ENCODE data around the gene ZNG1F.
"Not testable (repeated sequence)": the region's sequence is repeated elsewhere in the genome, so short reads cannot be mapped to it uniquely, and the experiment has no call there.

ZNG1F gene

DNA sequence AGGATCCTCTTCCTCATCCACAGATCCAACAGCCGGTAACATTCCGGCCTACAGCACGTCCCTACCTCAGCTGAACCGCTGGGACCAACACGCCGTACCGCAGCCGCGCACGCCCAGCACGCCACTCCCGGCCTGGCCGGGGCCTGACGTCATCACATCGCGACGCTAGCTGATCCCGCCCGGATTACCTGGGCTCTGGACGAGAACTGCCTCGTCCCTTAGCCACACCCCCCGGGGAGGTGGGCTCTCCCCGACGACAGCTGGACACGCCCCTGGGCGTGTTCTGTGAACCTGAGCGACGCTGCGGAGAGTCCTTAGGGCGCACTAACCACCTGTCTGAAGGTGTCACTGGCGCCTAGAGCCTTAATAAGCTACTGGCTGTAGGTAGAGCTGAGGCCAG lies at the start of gene ZNG1F:
Gene ZNG1F, minus strand, starts transcription at position 101 of the 400 bp plus-strand sequence. Its CDS starts 59 bp downstream, at position 42.
- DNase-seq (ENCODE audit: low read depth): not testable (repeated sequence)

GRCh38 chr9:41237110-41237749 lies 48.1 kb upstream of the ZNG1F start:
- not testable (repeated sequence) for DNase-seq (ENCODE audit: low read depth)

DNA sequence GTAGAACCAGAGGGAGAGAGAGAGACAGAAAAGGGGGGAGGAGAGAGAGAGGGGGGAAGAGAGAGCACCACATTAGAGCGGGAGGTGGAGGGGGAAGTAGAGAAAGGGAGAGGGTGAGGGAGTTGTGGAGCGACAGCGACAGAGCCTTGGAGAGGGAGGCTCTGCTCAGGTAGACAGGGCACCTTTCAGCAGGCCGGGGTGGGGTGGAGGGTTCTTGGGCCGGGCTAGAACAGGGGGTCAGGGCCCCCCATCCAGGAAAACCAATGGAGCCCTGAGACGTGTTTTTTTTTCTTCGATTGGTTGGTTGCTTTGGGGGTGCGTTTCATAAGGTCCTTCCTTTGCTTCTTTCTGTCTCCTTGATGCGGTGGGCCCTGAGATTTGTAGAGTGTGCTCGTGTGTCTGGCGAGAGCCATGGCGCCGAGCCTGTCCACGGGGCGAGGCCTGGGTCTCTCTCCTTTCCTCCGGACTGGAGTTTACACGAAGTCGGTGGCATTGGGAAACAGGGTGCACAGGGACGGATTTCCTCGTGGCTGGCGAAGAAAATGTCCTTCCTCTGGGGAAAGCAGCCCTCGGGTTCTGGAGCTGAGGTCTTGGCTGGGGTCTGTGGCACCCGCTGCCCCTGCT lies 47.5 kb upstream of the ZNG1F start:
- not testable (repeated sequence) for DNase-seq (ENCODE audit: low read depth)

DNA sequence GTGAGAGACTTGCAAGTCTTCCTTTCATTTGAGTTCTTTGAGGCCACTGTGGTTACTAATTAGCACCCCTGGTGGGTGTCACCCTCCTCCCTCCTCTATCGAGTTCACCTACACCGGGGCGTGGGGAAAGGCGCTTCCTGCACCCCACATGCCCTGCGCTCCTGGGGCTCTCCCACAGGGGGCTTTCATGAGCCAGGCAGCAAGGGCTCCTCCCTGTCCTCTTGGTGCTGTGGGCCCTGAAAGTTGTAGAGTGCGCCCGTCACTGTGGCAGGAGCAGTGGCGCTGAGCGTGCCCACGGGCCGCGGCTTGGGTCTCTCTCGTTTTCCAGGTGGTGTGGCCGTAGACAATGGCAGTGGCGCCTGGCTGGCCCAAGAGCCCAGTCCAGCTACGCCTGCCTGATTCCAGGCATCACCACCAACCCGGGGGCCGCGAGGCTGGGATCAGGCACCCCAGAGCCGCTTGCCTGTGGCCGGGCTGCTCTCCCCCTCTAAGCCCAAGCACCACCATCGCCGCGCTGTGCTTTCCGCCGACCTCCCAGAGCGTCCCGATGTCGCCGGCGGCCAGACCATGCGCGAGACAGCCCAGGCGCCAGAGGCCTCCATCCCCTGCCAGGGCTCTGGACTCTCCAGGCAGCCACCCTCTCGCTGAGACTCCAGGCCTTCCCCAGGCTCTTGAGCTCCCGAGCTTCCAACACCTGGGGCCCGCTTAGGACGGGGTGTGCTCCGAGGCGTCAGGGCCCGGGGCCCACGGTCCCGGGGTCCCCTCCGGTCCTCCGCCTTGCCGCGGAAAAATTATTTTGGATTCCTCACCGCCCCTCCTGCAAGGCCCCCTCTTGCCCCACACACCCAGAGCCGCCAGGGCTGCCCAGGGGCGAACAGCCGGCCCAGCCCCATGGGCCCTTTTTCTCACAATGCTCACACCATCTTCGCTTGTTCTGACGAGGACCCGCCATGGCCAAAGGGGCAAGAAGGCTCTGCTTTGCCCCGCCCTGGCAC lies 46.0 kb upstream of the ZNG1F start:
- DNase-seq (ENCODE audit: low read depth): not testable (repeated sequence)

- DNase-seq (ENCODE audit: low read depth): not testable (repeated sequence)
Observed at GRCh38 chr9:41234221-41234620, 45.1 kb upstream of the ZNG1F start.

GRCh38 chr9:41232326-41232725 lies 43.2 kb upstream of the ZNG1F start:
- DNase-seq (ENCODE audit: low read depth): not testable (repeated sequence)

- DNase-seq (ENCODE audit: low read depth): not testable (repeated sequence)
Observed at GRCh38 chr9:41230418-41230817, 41.3 kb upstream of the ZNG1F start.

DNA sequence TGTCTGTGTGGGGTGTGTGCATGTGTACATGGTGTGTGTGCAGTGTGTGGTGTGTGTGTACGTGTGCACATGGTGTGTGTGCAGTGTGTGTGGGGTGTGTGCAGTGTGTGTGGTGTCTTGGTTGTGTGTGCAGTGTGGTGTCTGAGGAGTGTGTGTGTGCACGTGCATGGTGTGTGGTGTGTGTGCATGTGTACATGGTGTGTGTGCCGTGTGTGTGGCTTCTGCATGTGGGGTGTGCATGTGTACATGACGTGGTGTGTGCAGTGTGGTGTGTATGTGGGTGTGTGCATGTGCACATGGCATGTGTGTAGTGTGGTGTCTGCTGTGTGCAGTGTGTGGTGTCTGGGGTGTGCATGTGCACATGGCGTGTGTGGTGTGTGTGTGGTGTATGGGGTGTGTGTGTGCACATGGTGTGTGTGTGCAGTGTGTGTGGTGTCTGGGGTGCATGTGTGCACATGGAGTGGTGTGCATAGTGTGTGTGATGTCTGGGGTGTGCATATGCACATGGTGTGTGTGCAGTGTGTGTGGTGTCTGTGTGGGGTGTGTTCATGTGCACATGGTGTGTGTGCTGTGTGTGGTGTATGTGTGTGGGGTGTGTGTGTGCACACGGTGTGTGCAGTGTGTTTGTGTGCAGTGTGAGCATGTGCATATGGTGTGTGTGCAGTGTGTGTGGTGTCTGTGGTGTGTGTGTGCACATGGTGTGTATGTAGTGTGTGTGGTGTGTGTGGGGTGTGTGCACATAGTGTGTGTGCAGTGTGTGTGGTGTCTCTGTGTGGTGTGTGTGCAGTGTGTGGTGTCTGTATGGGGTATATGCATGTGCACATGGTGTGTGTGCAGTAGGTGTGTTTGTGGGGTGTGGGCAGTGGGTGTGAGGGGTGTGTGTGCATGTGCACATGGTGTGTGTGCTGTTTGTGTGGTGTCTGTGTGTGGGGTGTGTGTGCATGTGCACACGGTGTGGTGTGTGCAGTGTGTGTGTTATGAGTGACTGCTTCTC lies 40.6 kb upstream of the ZNG1F start:
- no peak for DNase-seq (ENCODE audit: low read depth)

GRCh38 chr9:41219831-41220230 lies 30.7 kb upstream of the ZNG1F start:
- not testable (repeated sequence) for DNase-seq (ENCODE audit: low read depth)

DNA sequence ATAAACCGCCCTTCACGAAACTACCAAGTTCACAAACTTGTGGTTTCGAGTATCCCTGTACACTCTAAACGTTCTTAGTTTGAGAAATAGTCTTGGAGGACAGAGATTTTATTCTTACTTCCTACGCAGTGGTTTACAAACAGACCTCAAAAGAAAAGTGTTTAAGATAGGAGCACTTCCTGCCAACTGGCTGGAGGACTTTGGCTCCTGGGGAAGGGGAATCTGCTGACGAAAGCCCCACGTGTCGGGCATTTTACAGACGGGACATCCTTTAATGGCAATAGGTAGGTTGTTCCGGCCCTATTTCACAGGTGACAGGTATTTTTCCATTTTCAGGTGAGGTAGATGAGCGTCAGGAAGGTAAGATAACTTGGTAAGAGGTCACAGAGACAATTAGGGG lies 678 bp downstream of the ZNG1F start:
- DNase-seq (ENCODE audit: low read depth): not testable (repeated sequence)

DNA sequence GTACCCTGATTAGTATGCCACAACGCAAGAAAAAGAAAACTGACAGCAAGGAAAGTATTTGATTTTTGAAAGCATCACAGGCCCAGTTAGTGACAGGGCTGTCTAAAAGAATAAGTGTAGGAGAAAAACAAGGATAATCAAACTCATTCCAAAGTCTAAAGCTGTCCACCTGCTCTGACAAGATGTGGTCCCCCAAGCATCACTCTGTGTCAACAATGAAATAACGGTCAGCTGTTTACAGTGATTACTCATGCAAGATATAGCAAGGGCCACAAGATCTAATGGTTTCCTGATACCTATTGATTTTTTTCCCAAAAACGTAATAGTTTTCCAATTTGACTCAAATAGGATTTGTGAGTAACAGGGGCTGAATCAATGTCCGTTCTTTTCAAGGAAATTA lies 14.1 kb downstream of the ZNG1F start:
- not testable (repeated sequence) for DNase-seq (ENCODE audit: low read depth)

DNA sequence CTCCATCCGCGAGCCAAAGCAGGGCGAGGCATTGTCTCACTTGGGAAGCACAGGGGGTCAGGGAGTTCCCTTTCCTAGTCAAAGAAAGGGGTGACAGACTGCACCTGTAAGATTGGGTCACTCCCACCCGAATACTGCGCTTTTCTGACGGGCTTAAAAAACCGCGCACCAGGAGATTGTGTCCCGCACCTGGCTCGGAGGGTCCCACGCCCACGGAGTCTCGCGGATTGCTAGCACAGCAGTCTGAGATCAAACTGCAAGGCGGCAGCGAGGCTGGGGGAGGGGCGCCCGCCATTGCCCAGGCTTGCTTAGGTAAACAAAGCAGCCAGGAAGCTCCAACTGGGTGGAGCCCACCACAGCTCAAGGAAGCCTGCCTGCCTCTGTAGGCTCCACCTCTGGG lies 39.0 kb downstream of the ZNG1F start:
- not testable (repeated sequence) for DNase-seq (ENCODE audit: low read depth)

GRCh38 chr9:41141878-41142277 lies 47.2 kb downstream of the ZNG1F start:
- not testable (repeated sequence) for DNase-seq (ENCODE audit: low read depth)

DNA sequence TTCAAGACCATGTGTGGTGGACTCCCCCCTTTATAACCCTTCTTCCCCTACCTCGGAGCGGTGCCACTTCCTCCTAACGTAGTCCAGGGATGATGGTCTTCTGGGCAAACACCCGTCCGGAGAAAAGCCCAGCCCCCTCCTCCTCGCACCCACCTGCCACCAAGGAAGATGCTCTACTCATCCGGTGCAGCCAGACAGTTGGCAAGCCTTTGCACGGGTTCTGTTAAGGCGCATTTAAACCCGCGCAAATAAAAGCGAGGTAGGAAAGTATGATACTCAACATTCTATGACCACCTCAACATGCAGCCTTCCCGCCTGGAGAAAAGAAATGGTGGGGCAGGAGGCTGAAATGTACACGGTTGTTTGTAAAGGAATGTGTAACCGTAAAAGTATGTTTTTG lies 60.5 kb downstream of the ZNG1F start, which contains the start of gene FOXD4L6:
Gene FOXD4L6, minus strand, starts transcription at position 101 of the 400 bp plus-strand sequence. CDS start 298 bp downstream, outside the sequence.
- not testable (repeated sequence) for DNase-seq (ENCODE audit: low read depth)

DNA sequence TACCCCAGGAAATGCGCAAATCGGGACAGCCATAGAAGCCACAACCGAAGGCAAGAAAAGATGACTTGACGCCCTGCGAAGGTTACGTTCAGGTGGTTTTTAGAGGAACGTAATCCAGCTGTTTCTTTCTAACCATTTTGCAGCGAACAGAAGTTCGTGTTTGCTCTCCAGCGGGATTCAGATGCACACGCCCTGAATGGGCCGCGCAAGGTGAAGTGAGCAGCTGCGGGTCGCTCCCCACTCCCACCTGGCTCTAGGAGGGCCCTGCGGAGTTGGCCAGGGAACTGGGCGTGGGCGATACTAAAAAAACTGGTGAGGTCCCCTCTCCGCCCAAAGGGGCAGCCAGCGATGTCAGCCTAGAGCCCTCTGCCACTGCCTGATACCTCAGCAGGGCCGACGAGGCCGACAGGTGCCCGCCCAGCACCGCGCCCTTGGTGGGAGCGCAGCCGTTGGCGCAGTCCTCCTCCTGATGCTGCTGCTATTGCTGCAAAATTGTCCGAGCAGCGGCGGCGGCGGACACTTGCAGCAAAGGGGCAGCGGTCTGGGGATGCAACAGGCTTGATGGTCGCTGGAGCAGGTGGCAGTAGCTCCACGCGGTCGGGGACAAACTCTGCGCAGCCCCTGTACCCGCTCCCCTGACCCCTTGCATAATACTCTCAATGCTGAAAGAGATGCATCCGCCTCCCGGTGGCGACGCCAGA lies 62.2 kb downstream of the ZNG1F start:
- DNase-seq (ENCODE audit: low read depth): not testable (repeated sequence)

DNA sequence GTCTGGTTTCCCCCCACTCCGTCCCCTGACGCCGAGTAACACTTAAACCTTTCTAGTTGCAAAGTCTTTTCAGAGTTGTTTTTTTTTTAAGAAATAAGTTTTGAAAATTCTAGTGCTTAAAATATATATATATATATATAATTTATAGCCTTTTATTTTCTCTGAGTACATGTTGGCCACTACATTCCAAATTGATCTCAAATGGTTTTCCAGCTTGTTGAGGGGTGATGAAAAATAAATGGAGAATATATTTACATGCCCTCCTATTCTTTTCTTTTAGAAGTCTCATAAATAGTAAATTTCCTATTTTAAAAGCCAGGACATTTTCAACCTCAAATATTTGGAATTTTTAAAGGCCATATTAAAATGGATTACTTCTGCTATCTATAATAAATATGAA lies 63.2 kb downstream of the ZNG1F start:
- DNase-seq (ENCODE audit: low read depth): not testable (repeated sequence)

GRCh38 chr9:41125109-41125658 lies 63.9 kb downstream of the ZNG1F start:
- DNase-seq (ENCODE audit: low read depth): not testable (repeated sequence)

GRCh38 chr9:41124250-41125108 lies 64.6 kb downstream of the ZNG1F start:
- not testable (repeated sequence) for DNase-seq (ENCODE audit: low read depth)

DNA sequence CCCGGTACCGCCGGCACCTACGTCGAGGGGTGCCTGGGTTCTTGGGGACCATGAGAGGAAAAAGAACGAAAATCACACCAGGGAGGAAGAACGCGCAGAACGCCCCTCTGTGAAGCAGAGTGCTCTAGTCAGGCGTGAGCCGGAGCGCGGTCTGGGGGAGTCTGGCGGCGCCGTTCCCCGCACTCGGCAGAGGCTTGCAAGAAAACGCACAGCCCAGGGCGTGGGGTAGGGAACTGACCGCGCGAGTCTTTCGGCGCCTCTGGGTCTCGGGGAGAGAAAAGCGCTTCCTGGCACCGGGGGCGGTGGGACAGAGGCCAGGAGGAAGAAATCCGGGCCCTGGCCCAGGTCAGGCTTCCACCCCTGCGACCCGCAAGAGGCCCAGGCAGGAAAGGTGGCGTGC lies 65.3 kb downstream of the ZNG1F start:
- DNase-seq (ENCODE audit: low read depth): not testable (repeated sequence)
